ENCODE measurements around the gene CDK12. TPM values are rescaled to one million over a fixed set of nuclear protein-coding genes. Genes with fewer than 3 reads are reported as not detected.

The CDK12 gene
- polyA plus RNA-seq, 2 donors: 9.4 to 12.9 TPM

Other genes with a start within 250 kb of the CDK12 start
- under 1 TPM; 0.06 to 0.07 TPM for gene STAC2, start 235.5 kb upstream of the CDK12 start, polyA plus RNA-seq
- 1 to 10 TPM; 2.3 to 3.8 TPM for gene FBXL20, start 59.9 kb upstream of the CDK12 start, polyA plus RNA-seq
- gene MED1, start 10.2 kb upstream of the CDK12 start, polyA plus RNA-seq: 1 to 10 TPM; 5.0 to 6.8 TPM
- gene NEUROD2, start 146.4 kb downstream of the CDK12 start, polyA plus RNA-seq: under 1 TPM in 1 of 2 donors, not detected in 1; 0.02 TPM
- 1 to 10 TPM in 1 of 2 donors, under 1 TPM in 1; 0.43 to 1.2 TPM for gene PPP1R1B, start 165.5 kb downstream of the CDK12 start, polyA plus RNA-seq
- 10 to 100 TPM; 44.6 to 44.9 TPM for gene STARD3, start 175.7 kb downstream of the CDK12 start, polyA plus RNA-seq
- under 1 TPM; 0.78 to 0.88 TPM for gene TCAP, start 203.9 kb downstream of the CDK12 start, polyA plus RNA-seq
- gene PNMT, start 207.0 kb downstream of the CDK12 start, polyA plus RNA-seq: 1 to 10 TPM; 1.8 to 2.2 TPM
- gene PGAP3, start 226.6 kb downstream of the CDK12 start, polyA plus RNA-seq: 10 to 100 TPM; 28.8 to 40.0 TPM
- 10 to 100 TPM; 68.4 to 98.1 TPM for gene ERBB2, start 238.6 kb downstream of the CDK12 start, polyA plus RNA-seq

Data from esophagus (tissue), 2 donors.